ENCODE data around the gene RAP1A.

RAP1A gene

GRCh38 chr1:111576547-111576946 is 43.0 kb upstream of the RAP1A start:
- H3K4me3 ChIP-seq (ENCODE audit: low read depth, low read length), result no peak overlapping the region
- no peak for TF ChIP-seq MYC (IDR thresholded peaks at IDR 0.05; ENCODE audit: low read depth, low read length)
- TF ChIP-seq POLR2A (IDR thresholded peaks at IDR 0.05; ENCODE audit: extremely low read depth, insufficient read length), result no peak
- TF ChIP-seq, protein P1, sequence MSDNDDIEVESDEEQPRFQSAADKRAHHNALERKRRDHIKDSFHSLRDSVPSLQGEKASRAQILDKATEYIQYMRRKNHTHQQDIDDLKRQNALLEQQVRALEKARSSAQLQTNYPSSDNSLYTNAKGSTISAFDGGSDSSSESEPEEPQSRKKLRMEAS (IDR thresholded peaks at IDR 0.05; ENCODE audit: low read depth, low read length), result no peak
- no peak for TF ChIP-seq CTCF (IDR thresholded peaks at IDR 0.05; ENCODE audit: low read depth, low read length)
- DNase-seq (ENCODE audit: low read depth), result no peak

GRCh38 chr1:111577814-111578213 is 41.8 kb upstream of the RAP1A start:
- DNase-seq (ENCODE audit: low read depth), result no peak
- H3K4me3 ChIP-seq (ENCODE audit: low read depth, low read length), result no peak overlapping the region

GRCh38 chr1:111581166-111581565 is 38.4 kb upstream of the RAP1A start:
- no peak for DNase-seq (ENCODE audit: low read depth)
- TF ChIP-seq POLR2A (IDR thresholded peaks at IDR 0.05; ENCODE audit: extremely low read depth, insufficient read length), result no peak
- no peak for TF ChIP-seq CTCF (IDR thresholded peaks at IDR 0.05; ENCODE audit: low read depth, low read length)
- TF ChIP-seq MYC (IDR thresholded peaks at IDR 0.05; ENCODE audit: low read depth, low read length), result no peak
- TF ChIP-seq, protein P1 (IDR thresholded peaks at IDR 0.05; ENCODE audit: low read depth, low read length), result no peak
- H3K4me3 ChIP-seq (ENCODE audit: low read depth, low read length), result no peak overlapping the region

More at GRCh38 chr1:111577814-111578213, 41.8 kb upstream of the RAP1A start:
- TF ChIP-seq POLR2A (IDR thresholded peaks at IDR 0.05; ENCODE audit: extremely low read depth, insufficient read length), result no peak
- TF ChIP-seq MYC (IDR thresholded peaks at IDR 0.05; ENCODE audit: low read depth, low read length), result no peak
- TF ChIP-seq, protein P1 (IDR thresholded peaks at IDR 0.05; ENCODE audit: low read depth, low read length), result no peak
- TF ChIP-seq CTCF (IDR thresholded peaks at IDR 0.05; ENCODE audit: low read depth, low read length), result no peak

DNA sequence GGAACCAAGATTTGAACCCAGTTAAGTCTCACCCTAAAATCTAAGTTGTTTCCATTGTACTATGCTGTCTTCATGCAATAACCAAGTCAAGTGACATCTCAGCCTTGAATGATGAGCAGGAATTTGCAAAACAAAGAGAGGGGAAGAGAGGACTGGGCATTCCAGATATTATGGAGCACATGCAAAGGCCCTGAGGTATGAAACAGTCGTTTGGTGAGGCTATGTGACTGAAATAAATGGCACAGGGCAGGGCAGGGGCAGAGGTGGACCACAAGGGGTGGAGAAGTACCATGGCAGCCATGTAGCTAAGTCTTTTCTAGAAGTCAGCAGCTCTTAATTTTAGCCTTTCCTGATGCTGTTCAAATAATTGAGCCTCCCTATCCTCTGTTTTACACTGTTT is 37.6 kb upstream of the RAP1A start:
- TF ChIP-seq, protein P1 (IDR thresholded peaks at IDR 0.05; ENCODE audit: low read depth, low read length), result no peak
- TF ChIP-seq MYC (IDR thresholded peaks at IDR 0.05; ENCODE audit: low read depth, low read length) (no peak), POLR2A (IDR thresholded peaks at IDR 0.05; ENCODE audit: extremely low read depth, insufficient read length) (no peak), CTCF (IDR thresholded peaks at IDR 0.05; ENCODE audit: low read depth, low read length) (no peak)
- no peak overlapping the region for H3K4me3 ChIP-seq (ENCODE audit: low read depth, low read length)
- DNase-seq (ENCODE audit: low read depth), result no peak

DNA sequence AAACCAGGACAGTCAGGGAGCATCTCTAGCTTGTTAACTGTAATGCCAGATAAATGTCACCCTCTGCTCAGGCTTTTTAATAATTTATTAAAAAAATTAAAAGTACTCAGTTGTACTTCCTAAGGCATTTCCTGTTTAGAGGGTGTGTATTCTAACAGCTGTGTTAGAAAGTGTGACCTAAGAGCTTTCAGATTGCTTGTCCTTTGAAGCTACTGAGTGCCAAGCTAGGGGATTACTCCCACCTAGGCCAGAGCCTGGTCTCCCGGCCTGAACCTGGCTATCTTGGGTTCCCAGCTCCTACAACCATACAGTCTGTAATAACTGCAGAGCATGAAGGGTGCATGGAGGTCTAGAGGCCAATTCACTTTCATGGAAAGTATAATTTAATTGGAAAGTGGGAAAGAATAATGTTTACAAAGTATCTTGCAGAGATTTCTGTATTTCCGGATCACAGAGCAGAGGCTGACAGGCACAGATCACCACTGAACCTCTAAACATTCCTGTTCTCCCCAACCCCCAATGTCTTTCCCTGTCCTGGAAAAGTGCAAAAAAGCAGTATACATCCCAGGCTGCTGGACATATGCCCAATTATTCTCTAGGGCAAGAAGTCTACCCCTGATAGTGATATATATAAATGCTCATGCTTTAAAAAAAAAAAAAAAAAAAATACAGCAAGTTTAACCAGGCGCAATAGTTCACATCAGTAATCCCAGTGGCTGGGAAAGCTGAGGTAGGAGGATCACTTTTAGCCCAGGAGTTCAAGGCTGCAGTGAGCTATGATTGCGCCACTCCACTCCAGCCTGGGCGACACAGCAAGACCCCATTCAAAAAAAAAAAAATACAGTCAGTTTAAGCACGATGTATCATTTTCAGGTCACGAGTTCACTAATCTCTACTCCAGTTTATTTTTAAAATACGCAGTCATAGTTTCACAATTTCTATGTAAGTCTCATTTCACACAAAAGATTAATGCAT is 36.7 kb upstream of the RAP1A start:
- no peak for DNase-seq (ENCODE audit: low read depth)
- H3K4me3 ChIP-seq (ENCODE audit: low read depth, low read length), result no peak overlapping the region
- no peak for TF ChIP-seq POLR2A (IDR thresholded peaks at IDR 0.05; ENCODE audit: extremely low read depth, insufficient read length)
- TF ChIP-seq, protein P1 (IDR thresholded peaks at IDR 0.05; ENCODE audit: low read depth, low read length), result no peak
- no peak for TF ChIP-seq CTCF (IDR thresholded peaks at IDR 0.05; ENCODE audit: low read depth, low read length)
- no peak for TF ChIP-seq MYC (IDR thresholded peaks at IDR 0.05; ENCODE audit: low read depth, low read length)

Measured in NB4 (cell line).